AG09319 (cell line): Measurements from ENCODE around the gene KCTD21.

Experiments
- DNase-seq: peaks from one replicate; pipeline ENCODE4 v3.0.0-alpha.2; 2010; ENCODE audit warnings: low read depth; ENCODE audit errors: extremely low read depth
- CTCF ChIP-seq: IDR thresholded peaks from 2 replicates; pipeline ENCODE4 v1.5.1; 2011; ENCODE audit warnings: low read depth, mild to moderate bottlenecking, inconsistent platforms, low read length, moderate library complexity

The KCTD21 gene

GRCh38 chr11:78202733-78203167 lies 14.3 kb upstream of the KCTD21 start:
- no peak for TF ChIP-seq CTCF
- no peak for DNase-seq

- no peak for DNase-seq
Observed at GRCh38 chr11:78201096-78201818, 12.8 kb upstream of the KCTD21 start.

GRCh38 chr11:78200553-78200952 lies 12.1 kb upstream of the KCTD21 start:
- no peak for TF ChIP-seq CTCF
- no peak for DNase-seq

More at GRCh38 chr11:78201096-78201818, 12.8 kb upstream of the KCTD21 start:
- TF ChIP-seq CTCF, result no peak

- no peak for TF ChIP-seq CTCF
- no peak for DNase-seq
Observed at GRCh38 chr11:78200061-78200460, 11.6 kb upstream of the KCTD21 start.

GRCh38 chr11:78199653-78200015 lies 11.2 kb upstream of the KCTD21 start:
- TF ChIP-seq CTCF, result no peak
- DNase-seq, result no peak

- TF ChIP-seq CTCF, result no peak
- DNase-seq, result no peak
Observed at GRCh38 chr11:78199015-78199652, 10.7 kb upstream of the KCTD21 start.

- TF ChIP-seq CTCF, result no peak
- no peak for DNase-seq
Observed at GRCh38 chr11:78197816-78198215, 9.4 kb upstream of the KCTD21 start.
